Esophagus squamous epithelium (tissue), 5 donors: ENCODE data around the gene SPSB4. TPM values are rescaled to one million over a fixed set of nuclear protein-coding genes. Genes with fewer than 3 reads are reported as not detected.

ENCODE experiments used
- DNase-seq: peaks from one replicate; lab custom pipeline; 2025; lab: John Stamatoyannopoulos, UW
- H3K27ac ChIP-seq, 4 donors: fragments of 200-600 bp; sonication (generic); one replicate each; pipeline ENCODE4 v1.5.1; 2016 to 2019; ENCODE audit warnings: mild to moderate bottlenecking in 1 of 4
- H3K27me3 ChIP-seq, 4 donors: fragments of 200-600 bp; sonication (generic); 1 replicate in 3 of 4; 2 replicates in 1 of 4; pipeline versions ENCODE4 v1.5.1 to v1.6.0; 2017 to 2021; ENCODE audit warnings: antibody characterized with exemption in 1 of 4
- H3K36me3 ChIP-seq, 3 donors: fragments of 200-600 bp; sonication (generic); one replicate each; pipeline ENCODE4 v1.5.1; 2016 to 2019
- H3K4me1 ChIP-seq, 3 donors: fragments of 200-600 bp; sonication (generic); one replicate each; pipeline ENCODE4 v1.5.1; 2017 to 2019
- H3K4me3 ChIP-seq, 4 donors: fragments of 200-600 bp; sonication (generic); 1 replicate in 3 of 4; 2 replicates in 1 of 4; pipeline ENCODE4 v1.5.1; 2016 to 2019; ENCODE audit warnings: mild to moderate bottlenecking in 2 of 4, moderate library complexity in 1 of 4
- H3K9me3 ChIP-seq, 3 donors: fragments of 200-600 bp; sonication (generic); one replicate each; pipeline ENCODE4 v1.5.1; 2016 to 2019
- CTCF ChIP-seq, 6 experiments: fragments of 450-650 bp in 4 of 6; fragments of 200-600 bp in 2 of 6; sonication (generic) in 2 of 6; IDR thresholded peaks; one replicate each; pipeline ENCODE4 v1.5.1; 2016 to 2019; ENCODE audit warnings: antibody characterized with exemption in 6 of 6, mild to moderate bottlenecking in 4 of 6, moderate library complexity in 4 of 6
- POLR2A ChIP-seq, 4 donors: fragments of 450-650 bp; IDR thresholded peaks; one replicate each; pipeline ENCODE4 v1.6.1; 2017; ENCODE audit warnings: antibody characterized with exemption in 4 of 4, mild to moderate bottlenecking in 4 of 4, moderate library complexity in 3 of 4
- WGBS, 2 donors: methylation state at CpG; one replicate each; pipeline ENCODE4 v1.1.5; 2018; 5-methylcytosine and 5-hydroxymethylcytosine counted together
- intact Hi-C: fragments of 100-400 bp; cut with DNase I; formaldehyde crosslinking; loops from one replicate; pipeline ENCODE4 v1.15.0; 2022
- total RNA-seq, 4 donors: library from RNA; depleted of rRNA; stranded (reverse); fragments of >200 nt; gene quantifications; one replicate each; pipeline ENCODE4 v1.1.0, GENCODE V29; 2016
- donor health status: DM: yes; HTN: yes; CAD: no.

The SPSB4 gene
- total RNA-seq, 4 donors from 2014 or later, result not detected

GRCh38 chr3:141183606-141184005, 132.5 kb downstream of the SPSB4 start:
- H3K36me3 ChIP-seq, result no peaks in the 10 kb centered on the region
- TF ChIP-seq POLR2A (IDR thresholded peaks at IDR 0.05) (no peak), CTCF (IDR thresholded peaks at IDR 0.05) (no peak)
- H3K4me1 ChIP-seq, result no peaks in the 10 kb centered on the region
- peaks cover 0 to 17% (median 0%) of the 10 kb centered on the region in 4 donors for H3K27me3 ChIP-seq
- no peak for DNase-seq
- intact Hi-C loops, result loop anchor here (10.0 kb wide), 1 partner anchor 169 kb away; no protein-coding TSS in a partner anchor
- H3K27ac ChIP-seq, result no peak overlapping the region
- H3K9me3 ChIP-seq, result peaks cover 0 to 8% (median 0%) of the 10 kb centered on the region in 3 donors
- H3K4me3 ChIP-seq, result no peak overlapping the region
- WGBS, 2 donors, result 25 to 28% methylated on average over 2 of the region's 2 CpGs

GRCh38 chr3:141184430-141184829, 133.3 kb downstream of the SPSB4 start:
- Histone ChIP-seq H3K36me3 (no peaks in the 10 kb centered on the region), H3K4me1 (no peaks in the 10 kb centered on the region), H3K4me3 (no peak overlapping the region), H3K27ac (no peak overlapping the region), H3K27me3 (peaks cover 0 to 18% (median 0%) of the 10 kb centered on the region in 4 donors), H3K9me3 (peaks cover 0 to 8% (median 0%) of the 10 kb centered on the region in 3 donors)
- TF ChIP-seq CTCF (IDR thresholded peaks at IDR 0.05) (no peak), POLR2A (IDR thresholded peaks at IDR 0.05) (no peak)
- 50 to 54% methylated on average over 4 of the region's 4 CpGs for WGBS, 2 donors
- DNase-seq, result no peak
- intact Hi-C loops, result loop anchor here (10.0 kb wide), 1 partner anchor 170 kb away; no protein-coding TSS in a partner anchor

GRCh38 chr3:141191097-141191749, 140.1 kb downstream of the SPSB4 start:
- no peaks in the 10 kb centered on the region for H3K36me3 ChIP-seq
- TF ChIP-seq CTCF (IDR thresholded peaks at IDR 0.05), result no peak
- TF ChIP-seq POLR2A (IDR thresholded peaks at IDR 0.05), result no peak
- H3K27ac ChIP-seq, result no peak overlapping the region
- whole genome bisulfite sequencing, 2 donors, result 46 to 47% methylated on average over 2 of the region's 2 CpGs
- peaks cover 0 to 7% (median 0%) of the 10 kb centered on the region in 3 donors for H3K4me1 ChIP-seq
- intact Hi-C loops, result loop anchor here (10.0 kb wide), 1 partner anchor 296 kb away; no protein-coding TSS in a partner anchor
- H3K9me3 ChIP-seq, result no peaks in the 10 kb centered on the region
- no peak for DNase-seq
- no peak overlapping the region for H3K4me3 ChIP-seq
- H3K27me3 ChIP-seq, result peaks cover 0 to 51% (median 0%) of the 10 kb centered on the region in 4 donors

GRCh38 chr3:141192345-141192744, 141.2 kb downstream of the SPSB4 start:
- WGBS, 2 donors, result 6 to 12% methylated on average over 10 to 11 of the region's 11 CpGs
- Histone ChIP-seq H3K4me3 (no peak overlapping the region), H3K27me3 (peaks cover 0 to 57% (median 0%) of the 10 kb centered on the region in 4 donors), H3K4me1 (peaks cover 0 to 7% (median 0%) of the 10 kb centered on the region in 3 donors), H3K36me3 (no peaks in the 10 kb centered on the region), H3K9me3 (no peaks in the 10 kb centered on the region), H3K27ac (no peak overlapping the region)
- intact Hi-C loops, result loop anchor here (10.0 kb wide), 1 partner anchor 298 kb away; no protein-coding TSS in a partner anchor
- TF ChIP-seq CTCF (IDR thresholded peaks at IDR 0.05) (peak; percentile 92 to 99 (median 98)), POLR2A (IDR thresholded peaks at IDR 0.05) (no peak)
- peak; percentile 81 for DNase-seq
